Measurements from ENCODE around the gene VCX2. TPM values are rescaled to one million over a fixed set of nuclear protein-coding genes. Genes with fewer than 3 reads are reported as not detected.

VCX2 gene
- total and polyA plus RNA-seq, 9 of the 15 experiments (the other 6 are each of a cell fraction or from before 2014, with no cell fraction given), result not detected

GRCh38 chrX:8191022-8191421, 20.0 kb upstream of the VCX2 start:
- H4K20me1 ChIP-seq (replicated peaks; ENCODE audit: control insufficient read depth, insufficient read depth, low read length), result no peaks in the 10 kb centered on the region
- H3K9me3 ChIP-seq (replicated peaks; ENCODE audit: control insufficient read depth, insufficient read depth, low read depth, low read length), result no peaks in the 10 kb centered on the region
- no peak overlapping the region for H3K27ac ChIP-seq (ENCODE audit: extremely low read depth, low read depth, low read length)
- no peaks in the 10 kb centered on the region for H3K79me2 ChIP-seq (ENCODE audit: control insufficient read depth, insufficient read depth, low read length)
- BruUV-seq (replicated peaks), result no TSS peak
- TF ChIP-seq POLR2B (IDR thresholded peaks at IDR 0.05; ENCODE audit: low read depth, partially characterized antibody) (no peak), TGIF2 (CRISPR knock-in tag; IDR thresholded peaks at IDR 0.05) (no peak), ETV1 (tag; conservative IDR thresholded peaks at IDR 0.05; ENCODE audit: low read depth) (no peak), DACH1 (IDR thresholded peaks at IDR 0.05; ENCODE audit: partially characterized antibody) (no peak), SMARCB1 (IDR thresholded peaks at IDR 0.05; ENCODE audit: insufficient read length, low read depth) (no peak), DDX20 (tag; IDR thresholded peaks at IDR 0.05; ENCODE audit: low read depth) (no peak), DLX4 (CRISPR knock-in tag; IDR thresholded peaks at IDR 0.05) (no peak), RBBP5 (IDR thresholded peaks at IDR 0.05; ENCODE audit: borderline replicate concordance, insufficient read depth, low read length, poor library complexity, severe bottlenecking) (no peak), PHF21A (IDR thresholded peaks at IDR 0.05; ENCODE audit: borderline replicate concordance, low read depth) (no peak), HOXB6 (CRISPR knock-in tag; IDR thresholded peaks at IDR 0.05; ENCODE audit: borderline replicate concordance) (no peak), SAFB (IDR thresholded peaks at IDR 0.05; ENCODE audit: borderline replicate concordance, low read depth, low read length) (no peak), YBX1 (IDR thresholded peaks at IDR 0.05) (no peak), BDP1 (IDR thresholded peaks at IDR 0.05; ENCODE audit: insufficient read depth, insufficient read length) (no peak), ZSCAN29 (IDR thresholded peaks at IDR 0.05) (no peak)
- H3K4me2 ChIP-seq (ENCODE audit: insufficient read depth, low read length), result no peak overlapping the region
- ChIA-PET POLR2A (no interaction called here), CTCF (ENCODE audit: low intra/inter-chr PET ratio) (no interaction called here)
- WGBS (ENCODE audit: insufficient coverage, low coverage, missing lambda C conversion rate), result 12% methylated on average over 5 of the region's 8 CpGs
- H3K36me3 ChIP-seq (ENCODE audit: control insufficient read depth, insufficient read depth, low read length), result no peaks in the 10 kb centered on the region
- ATAC-seq, result no peak
- no peak overlapping the region for H3K4me3 ChIP-seq
- intact Hi-C loops (cut with micrococcal nuclease) (no loop called here), in situ Hi-C loops (cut with MboI) (no loop called here)
- no peak for FAIRE-seq
- DNase-seq (ENCODE audit: extremely low read depth in 1 of 4, low spot score in 3 of 4), result no peak
- no peaks in the 10 kb centered on the region for H3K27me3 ChIP-seq (ENCODE audit: control insufficient read depth in 2 of 2, insufficient read depth in 2 of 2, low read length in 2 of 2)
- H3K4me1 ChIP-seq (replicated peaks in 1 of 2; ENCODE audit: control insufficient read depth in 2 of 2, insufficient read depth in 2 of 2, low read length in 2 of 2), result no peaks in the 10 kb centered on the region
- no peak overlapping the region for H3K9ac ChIP-seq (ENCODE audit: insufficient read depth in 1 of 2, low read depth in 2 of 2, low read length in 2 of 2)
- H2AFZ ChIP-seq (ENCODE audit: low read depth, low read length), result no peak overlapping the region
- H3K9me1 ChIP-seq (ENCODE audit: control insufficient read depth, insufficient read depth, low read length), result no peaks in the 10 kb centered on the region

All from K562 (cell line).